ENCODE measurements around the gene GPC6.

Gene GPC6

GRCh38 chr13:94236872-94237271 is 1010.3 kb downstream of the GPC6 start:
- no peak overlapping the region for H3K27ac ChIP-seq (replicated peaks)
- H3K4me3 ChIP-seq (replicated peaks; ENCODE audit: insufficient read depth, low read length), result no peak overlapping the region
- TF ChIP-seq GABPA (IDR thresholded peaks at IDR 0.05; ENCODE audit: low read depth) (no peak), SPI1 (IDR thresholded peaks at IDR 0.05; ENCODE audit: borderline replicate concordance, low read depth) (no peak), REST (IDR thresholded peaks at IDR 0.05; ENCODE audit: insufficient replicate concordance, low read depth) (no peak), POLR2AphosphoS5 (IDR thresholded peaks at IDR 0.05; ENCODE audit: low read depth) (no peak)
- TF ChIP-seq, protein P1, sequence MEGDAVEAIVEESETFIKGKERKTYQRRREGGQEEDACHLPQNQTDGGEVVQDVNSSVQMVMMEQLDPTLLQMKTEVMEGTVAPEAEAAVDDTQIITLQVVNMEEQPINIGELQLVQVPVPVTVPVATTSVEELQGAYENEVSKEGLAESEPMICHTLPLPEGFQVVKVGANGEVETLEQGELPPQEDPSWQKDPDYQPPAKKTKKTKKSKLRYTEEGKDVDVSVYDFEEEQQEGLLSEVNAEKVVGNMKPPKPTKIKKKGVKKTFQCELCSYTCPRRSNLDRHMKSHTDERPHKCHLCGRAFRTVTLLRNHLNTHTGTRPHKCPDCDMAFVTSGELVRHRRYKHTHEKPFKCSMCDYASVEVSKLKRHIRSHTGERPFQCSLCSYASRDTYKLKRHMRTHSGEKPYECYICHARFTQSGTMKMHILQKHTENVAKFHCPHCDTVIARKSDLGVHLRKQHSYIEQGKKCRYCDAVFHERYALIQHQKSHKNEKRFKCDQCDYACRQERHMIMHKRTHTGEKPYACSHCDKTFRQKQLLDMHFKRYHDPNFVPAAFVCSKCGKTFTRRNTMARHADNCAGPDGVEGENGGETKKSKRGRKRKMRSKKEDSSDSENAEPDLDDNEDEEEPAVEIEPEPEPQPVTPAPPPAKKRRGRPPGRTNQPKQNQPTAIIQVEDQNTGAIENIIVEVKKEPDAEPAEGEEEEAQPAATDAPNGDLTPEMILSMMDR (IDR thresholded peaks at IDR 0.05; ENCODE audit: insufficient read depth, low read length), result no peak
- H3K27me3 ChIP-seq (ENCODE audit: insufficient read depth, poor library complexity, severe bottlenecking), result no peaks in the 10 kb centered on the region
- DNase-seq (ENCODE audit: low read depth in 1 of 2, low spot score in 1 of 2), result no peak

- TF ChIP-seq POLR2AphosphoS5 (IDR thresholded peaks at IDR 0.05; ENCODE audit: low read depth), result no peak
- TF ChIP-seq GABPA (IDR thresholded peaks at IDR 0.05; ENCODE audit: low read depth), result no peak
- TF ChIP-seq REST (IDR thresholded peaks at IDR 0.05; ENCODE audit: insufficient replicate concordance, low read depth), result no peak
- H3K4me3 ChIP-seq (replicated peaks; ENCODE audit: insufficient read depth, low read length), result no peak overlapping the region
- no peak for DNase-seq (ENCODE audit: low read depth in 1 of 2, low spot score in 1 of 2)
- no peaks in the 10 kb centered on the region for H3K27me3 ChIP-seq (ENCODE audit: insufficient read depth, poor library complexity, severe bottlenecking)
- H3K27ac ChIP-seq (replicated peaks), result no peak overlapping the region
Observed at GRCh38 chr13:94239135-94239534, 1012.5 kb downstream of the GPC6 start.

DNA sequence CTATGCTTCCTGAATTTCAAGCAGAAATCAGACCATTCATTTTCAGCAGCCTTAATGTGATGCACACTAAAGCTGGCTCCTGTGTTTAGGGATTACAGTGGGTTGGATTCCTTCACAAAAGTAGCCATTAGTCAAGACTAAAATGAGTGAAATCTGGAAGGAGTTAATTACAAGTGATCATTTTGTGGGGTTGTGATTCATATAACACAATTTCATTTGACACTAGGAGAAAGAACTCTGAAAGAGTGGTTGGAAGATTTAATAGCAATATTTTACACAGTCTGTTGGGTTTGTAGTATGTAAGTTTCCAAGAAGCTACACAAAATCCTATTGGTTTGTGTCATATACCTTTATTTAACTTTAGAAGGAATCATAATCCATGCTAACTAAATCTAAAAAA is 1015.9 kb downstream of the GPC6 start:
- H3K4me3 ChIP-seq (replicated peaks; ENCODE audit: insufficient read depth, low read length), result no peak overlapping the region
- H3K27ac ChIP-seq (replicated peaks), result no peak overlapping the region
- H3K27me3 ChIP-seq (ENCODE audit: insufficient read depth, poor library complexity, severe bottlenecking), result no peaks in the 10 kb centered on the region
- DNase-seq (ENCODE audit: low read depth in 1 of 2, low spot score in 1 of 2), result no peak
- TF ChIP-seq POLR2AphosphoS5 (IDR thresholded peaks at IDR 0.05; ENCODE audit: low read depth) (no peak), SPI1 (IDR thresholded peaks at IDR 0.05; ENCODE audit: borderline replicate concordance, low read depth) (no peak), GABPA (IDR thresholded peaks at IDR 0.05; ENCODE audit: low read depth) (no peak), REST (IDR thresholded peaks at IDR 0.05; ENCODE audit: insufficient replicate concordance, low read depth) (no peak)
- TF ChIP-seq, protein P1 (IDR thresholded peaks at IDR 0.05; ENCODE audit: insufficient read depth, low read length), result no peak

DNA sequence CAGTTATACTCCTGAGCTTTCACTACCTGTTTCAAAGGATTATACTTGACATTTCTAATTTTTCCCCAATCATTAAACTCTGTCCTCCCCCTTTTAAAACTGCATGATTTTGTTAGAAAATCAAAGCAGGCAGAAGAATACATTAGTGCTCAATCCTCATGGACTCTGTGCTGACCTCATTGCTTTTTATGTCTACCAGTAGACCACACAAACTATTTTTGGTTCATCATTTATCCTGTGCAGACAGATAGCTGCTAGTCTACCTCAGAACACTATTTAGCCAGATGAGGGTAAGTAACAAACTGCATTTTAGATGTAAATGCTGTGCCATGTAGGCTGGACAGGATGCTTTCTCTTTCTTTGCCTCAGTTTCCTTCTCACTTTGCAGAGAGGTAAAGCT is 1016.9 kb downstream of the GPC6 start:
- TF ChIP-seq, protein P1 (IDR thresholded peaks at IDR 0.05; ENCODE audit: insufficient read depth, low read length), result no peak
- no peak for TF ChIP-seq SPI1 (IDR thresholded peaks at IDR 0.05; ENCODE audit: borderline replicate concordance, low read depth)
- TF ChIP-seq REST (IDR thresholded peaks at IDR 0.05; ENCODE audit: insufficient replicate concordance, low read depth), result no peak
- no peak for TF ChIP-seq POLR2AphosphoS5 (IDR thresholded peaks at IDR 0.05; ENCODE audit: low read depth)
- TF ChIP-seq GABPA (IDR thresholded peaks at IDR 0.05; ENCODE audit: low read depth), result no peak
- Histone ChIP-seq H3K27me3 (ENCODE audit: insufficient read depth, poor library complexity, severe bottlenecking) (no peaks in the 10 kb centered on the region), H3K4me3 (replicated peaks; ENCODE audit: insufficient read depth, low read length) (no peak overlapping the region), H3K27ac (replicated peaks) (no peak overlapping the region)
- DNase-seq (ENCODE audit: low read depth in 1 of 2, low spot score in 1 of 2), result no peak

Measured in HL-60 (cell line).